Activated T-cell treated with anti-CD3 and anti-CD28 coated beads, Interleukin-2, amount 50 U/mL, for 24 hours (primary cell): Measurements from ENCODE around the gene CASR.

Experiments
- DNase-seq: peaks from one replicate; pipeline ENCODE4 v3.0.0-alpha.2; 2020
- H3K27ac Mint-ChIP-seq: 2 replicates; pipeline ENCODE4 v1.8.0; 2020; ENCODE audit warnings: mild to moderate bottlenecking, mixed read lengths
- H3K27me3 Mint-ChIP-seq: 2 replicates; pipeline ENCODE4 v1.8.0; 2020; ENCODE audit warnings: mixed read lengths
- H3K36me3 Mint-ChIP-seq: 2 replicates; pipeline ENCODE4 v1.8.0; 2020; ENCODE audit warnings: low read depth, mixed read lengths
- H3K4me1 Mint-ChIP-seq: 2 replicates; pipeline ENCODE4 v1.8.0; 2020; ENCODE audit warnings: low read depth, mixed read lengths
- H3K4me3 Mint-ChIP-seq: 2 replicates; pipeline ENCODE4 v1.8.0; 2020; ENCODE audit warnings: mild to moderate bottlenecking, moderate library complexity, mixed read lengths
- H3K9me3 Mint-ChIP-seq: 2 replicates; pipeline ENCODE4 v1.8.0; 2020; ENCODE audit warnings: mixed read lengths

Gene CASR

GRCh38 chr3:122316368-122316767 is 132.9 kb downstream of the CASR start:
- DNase-seq, result no peak
- peaks cover 8% of the 10 kb centered on the region for H3K4me1 Mint-ChIP-seq
- peaks cover 5% of the 10 kb centered on the region for H3K9me3 Mint-ChIP-seq
- peaks cover 6% of the 10 kb centered on the region for H3K27me3 Mint-ChIP-seq
- no peaks in the 10 kb centered on the region for H3K36me3 Mint-ChIP-seq
- no peak overlapping the region for H3K4me3 Mint-ChIP-seq
- no peak overlapping the region for H3K27ac Mint-ChIP-seq

DNA sequence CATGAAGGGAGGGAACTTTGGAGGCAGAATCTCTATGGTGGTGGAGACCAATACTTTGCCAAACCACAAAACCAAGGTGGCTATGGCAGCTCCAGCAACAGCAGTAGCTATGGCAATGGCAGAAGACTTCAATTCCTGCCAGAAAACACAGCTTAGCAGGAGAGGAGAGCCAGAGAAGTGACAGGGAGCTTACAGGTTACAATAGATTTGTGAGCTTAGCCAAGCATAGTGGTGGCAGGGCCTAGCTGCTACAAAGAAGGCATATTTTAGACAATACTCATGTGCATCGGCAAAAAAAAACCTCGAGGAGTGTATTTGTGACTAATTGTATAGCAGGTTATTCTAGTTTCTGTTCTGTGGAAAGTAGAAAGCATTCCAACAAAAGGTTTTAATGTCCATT is 135.2 kb downstream of the CASR start:
- Mint-ChIP-seq H3K4me1 (peaks cover 17% of the 10 kb centered on the region), H3K36me3 (no peaks in the 10 kb centered on the region), H3K27me3 (peaks cover 6% of the 10 kb centered on the region), H3K4me3 (no peak overlapping the region), H3K9me3 (peaks cover 5% of the 10 kb centered on the region), H3K27ac (no peak overlapping the region)
- DNase-seq, result no peak

- no peak overlapping the region for H3K27ac Mint-ChIP-seq
- H3K27me3 Mint-ChIP-seq, result no peaks in the 10 kb centered on the region
- peaks cover 17% of the 10 kb centered on the region for H3K4me1 Mint-ChIP-seq
- H3K9me3 Mint-ChIP-seq, result peaks cover 5% of the 10 kb centered on the region
- DNase-seq, result no peak
- H3K4me3 Mint-ChIP-seq, result no peak overlapping the region
- no peaks in the 10 kb centered on the region for H3K36me3 Mint-ChIP-seq
Observed at GRCh38 chr3:122322095-122323075, 138.9 kb downstream of the CASR start.

DNA sequence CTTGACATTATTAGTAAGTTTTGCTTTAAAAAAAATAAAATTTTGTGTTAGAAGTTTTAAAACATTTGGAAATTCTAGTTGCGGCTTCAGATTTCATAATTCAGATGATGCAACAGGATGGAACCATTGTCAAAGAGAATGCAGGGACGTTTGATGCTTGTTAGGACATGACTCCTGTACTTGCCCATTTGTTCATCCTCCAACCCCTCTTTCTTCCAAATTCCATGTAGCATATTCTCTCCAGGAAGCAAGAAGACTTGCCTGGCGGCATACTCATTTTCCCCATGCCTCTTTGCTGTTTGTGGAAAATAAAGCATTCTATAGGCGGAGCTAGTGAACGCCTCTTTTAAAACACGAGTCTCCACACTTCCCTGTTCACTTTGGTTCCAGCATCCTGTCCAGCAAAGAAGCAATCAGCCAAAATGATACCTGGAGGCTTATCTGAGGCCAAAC is 141.4 kb downstream of the CASR start, which contains the start of gene CSTA:
Gene CSTA (plus strand): TSS at position 378 of the 453 bp plus-strand sequence. CDS start 45 bp downstream, at position 423.
- no peaks in the 10 kb centered on the region for H3K27me3 Mint-ChIP-seq

GRCh38 chr3:122325769-122326168 is 142.3 kb downstream of the CASR start:
- Mint-ChIP-seq H3K9me3 (no peaks in the 10 kb centered on the region), H3K4me3 (no peak overlapping the region), H3K36me3 (no peaks in the 10 kb centered on the region), H3K27me3 (no peaks in the 10 kb centered on the region), H3K27ac (no peak overlapping the region), H3K4me1 (peaks cover 17% of the 10 kb centered on the region)
- no peak for DNase-seq

More for the DNA sequence above, 141.4 kb downstream of the CASR start, which contains the start of gene CSTA:
- H3K36me3 Mint-ChIP-seq, result no peaks in the 10 kb centered on the region
- no peak for DNase-seq
- no peaks in the 10 kb centered on the region for H3K9me3 Mint-ChIP-seq
- H3K4me1 Mint-ChIP-seq, result peaks cover 17% of the 10 kb centered on the region
- H3K4me3 Mint-ChIP-seq, result no peak within 1 kb of the TSS
- H3K27ac Mint-ChIP-seq, result no peak within 1 kb of the TSS

DNA sequence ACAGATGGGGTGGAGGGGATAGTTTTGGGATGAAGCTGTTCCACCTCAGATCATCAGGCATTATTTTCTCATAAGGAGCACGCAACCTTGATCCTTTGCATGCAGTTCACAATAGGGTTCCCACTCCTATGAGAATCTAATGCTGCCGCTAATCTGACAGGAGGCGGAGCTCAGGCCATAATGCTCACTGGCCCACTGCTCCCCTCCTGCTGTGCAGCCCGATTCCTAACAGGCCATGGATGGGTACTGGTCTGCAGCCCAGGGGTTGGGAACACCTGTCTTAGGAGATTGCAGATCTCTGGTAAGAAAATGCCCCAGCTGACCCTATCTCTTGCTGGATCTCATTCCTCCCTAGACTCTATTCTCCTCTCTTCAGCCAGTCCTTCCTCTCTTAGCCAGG is 148.4 kb downstream of the CASR start:
- no peak for DNase-seq
- no peaks in the 10 kb centered on the region for H3K27me3 Mint-ChIP-seq
- H3K4me1 Mint-ChIP-seq, result no peaks in the 10 kb centered on the region
- H3K36me3 Mint-ChIP-seq, result no peaks in the 10 kb centered on the region
- H3K27ac Mint-ChIP-seq, result no peak overlapping the region
- H3K9me3 Mint-ChIP-seq, result no peaks in the 10 kb centered on the region
- H3K4me3 Mint-ChIP-seq, result no peak overlapping the region

- no peaks in the 10 kb centered on the region for H3K4me1 Mint-ChIP-seq
- no peak overlapping the region for H3K4me3 Mint-ChIP-seq
- DNase-seq, result no peak
- no peaks in the 10 kb centered on the region for H3K9me3 Mint-ChIP-seq
- H3K27ac Mint-ChIP-seq, result no peak overlapping the region
- no peaks in the 10 kb centered on the region for H3K27me3 Mint-ChIP-seq
- H3K36me3 Mint-ChIP-seq, result no peaks in the 10 kb centered on the region
Observed at GRCh38 chr3:122332551-122332950, 149.1 kb downstream of the CASR start.
